Adipocyte (in vitro differentiated cells): ENCODE results near the gene FOXM1.

Experiments
- DNase-seq: peaks from one replicate; pipeline ENCODE4 v3.0.0-alpha.2; 2015; ENCODE audit warnings: low read depth
- H3K27me3 ChIP-seq: replicated peaks from 2 replicates; pipeline ENCODE4 v1.7.0; 2013; ENCODE audit warnings: mild to moderate bottlenecking, low read length, moderate library complexity; ENCODE audit not compliant: control insufficient read depth, insufficient read depth
- H3K36me3 ChIP-seq: 2 replicates; pipeline ENCODE4 v1.7.0; 2013; ENCODE audit warnings: low read length, mild to moderate bottlenecking, moderate library complexity; ENCODE audit not compliant: control insufficient read depth, insufficient read depth, severe bottlenecking
- H3K4me1 ChIP-seq: 2 replicates; pipeline ENCODE4 v1.7.0; 2013; ENCODE audit warnings: mild to moderate bottlenecking, low read length, moderate library complexity; ENCODE audit not compliant: control insufficient read depth, insufficient read depth
- H3K4me3 ChIP-seq: 2 replicates; pipeline ENCODE4 v1.7.0; 2013; ENCODE audit warnings: mild to moderate bottlenecking, low read length, moderate library complexity
- H3K9ac ChIP-seq: 2 replicates; pipeline ENCODE4 v1.7.0; 2013; ENCODE audit warnings: mild to moderate bottlenecking, low read length, moderate library complexity
- H3K9me3 ChIP-seq: 2 replicates; pipeline ENCODE4 v1.7.0; 2013; ENCODE audit warnings: mild to moderate bottlenecking, low read length, moderate library complexity; ENCODE audit not compliant: control insufficient read depth

FOXM1 gene

DNA sequence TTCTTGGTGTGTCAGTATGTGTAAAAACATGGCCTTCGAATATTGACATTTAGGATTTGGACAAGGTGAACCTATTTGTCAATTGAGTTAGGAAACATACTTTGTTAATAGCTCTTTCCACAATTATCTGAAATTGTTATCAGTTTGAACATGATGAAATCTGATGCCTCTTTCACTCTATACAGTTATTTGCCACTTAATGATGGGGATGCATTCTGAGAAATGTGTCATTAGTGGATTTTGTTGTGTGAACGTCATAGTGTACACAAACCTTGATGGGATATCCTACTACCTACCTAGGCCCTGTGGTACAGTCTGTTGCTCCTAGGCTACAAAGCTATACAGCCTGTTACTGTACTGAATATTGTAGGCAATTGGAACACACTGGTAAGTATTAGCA, 18.5 kb upstream of the FOXM1 start:
- H3K9ac ChIP-seq: peak overlapping the region; percentile 20
- H3K4me3 ChIP-seq: peak overlapping the region; percentile 2
- no peaks in the 10 kb centered on the region for H3K27me3 ChIP-seq
- no peaks in the 10 kb centered on the region for H3K36me3 ChIP-seq
- peaks cover 49% of the 10 kb centered on the region for H3K4me1 ChIP-seq
- H3K9me3 ChIP-seq: no peaks in the 10 kb centered on the region
- DNase-seq: no peak

DNA sequence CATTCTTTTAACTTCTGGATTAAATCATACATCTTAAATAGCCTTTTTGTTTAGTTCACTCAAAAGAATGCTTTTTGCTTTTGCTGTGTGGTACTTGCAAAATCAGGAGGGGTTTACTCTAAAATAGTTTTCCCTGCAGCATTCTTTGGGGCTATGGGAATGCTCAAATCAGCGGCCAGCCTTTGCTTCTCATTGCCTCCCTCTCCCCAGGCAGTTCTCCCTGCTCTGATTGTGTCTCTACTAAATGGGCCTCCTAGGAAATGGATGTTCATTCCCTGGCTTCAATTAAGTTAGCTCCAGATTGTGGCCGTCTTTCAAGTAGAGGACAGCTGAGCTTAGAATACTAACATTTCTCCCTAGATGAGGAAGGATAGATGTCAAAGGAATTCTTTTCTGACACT, 18.1 kb upstream of the FOXM1 start:
- Histone ChIP-seq H3K4me1 (peaks cover 51% of the 10 kb centered on the region), H3K9ac (peak overlapping the region; percentile 20), H3K36me3 (no peaks in the 10 kb centered on the region), H3K27me3 (no peaks in the 10 kb centered on the region), H3K4me3 (peak overlapping the region; percentile 24), H3K9me3 (no peaks in the 10 kb centered on the region)
- peak; percentile 59 for DNase-seq

DNA sequence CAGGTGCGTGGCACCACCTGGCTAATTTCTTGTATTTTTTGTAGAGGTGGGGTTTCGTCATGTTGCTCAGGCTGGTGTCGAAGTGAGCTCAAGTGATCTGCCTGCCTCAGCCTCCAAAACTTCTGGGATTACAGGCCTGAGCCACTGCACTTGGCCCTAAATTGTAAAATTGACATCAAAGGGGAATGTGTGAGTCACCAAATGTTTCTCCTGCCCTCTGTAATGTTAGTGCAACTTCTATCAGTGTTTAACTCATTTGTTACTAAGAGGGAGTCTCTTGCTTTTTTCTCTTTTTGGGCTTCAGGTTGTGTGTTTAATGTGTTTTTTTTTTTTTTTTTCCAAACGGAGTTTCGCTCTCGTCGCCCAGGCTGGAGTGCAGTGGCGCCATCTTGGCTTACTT, 16.0 kb upstream of the FOXM1 start:
- Histone ChIP-seq H3K9me3 (no peaks in the 10 kb centered on the region), H3K4me1 (peaks cover 52% of the 10 kb centered on the region), H3K4me3 (peak overlapping the region; percentile 91), H3K27me3 (no peaks in the 10 kb centered on the region), H3K36me3 (no peaks in the 10 kb centered on the region), H3K9ac (peak overlapping the region; percentile 52)
- peak; percentile 86 for DNase-seq

DNA sequence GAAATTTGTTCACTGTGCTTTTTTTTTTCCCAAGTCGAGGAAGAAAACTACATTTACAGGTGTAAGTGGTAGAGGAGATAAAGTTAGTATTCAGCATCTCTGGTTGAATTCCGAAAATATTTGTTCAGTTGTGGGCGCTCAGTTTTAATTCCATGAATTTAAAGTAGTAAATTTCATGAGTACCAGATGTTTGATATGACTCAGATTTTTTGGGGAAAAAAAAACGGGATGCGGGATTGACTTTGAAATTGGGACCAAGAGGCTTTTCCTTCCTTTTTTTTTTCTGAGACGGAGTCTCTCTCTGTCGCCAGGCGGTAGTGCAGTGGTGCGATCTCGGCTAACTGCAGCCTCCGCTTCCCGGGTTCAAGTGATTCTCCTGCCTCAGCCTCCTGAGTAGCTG, 15.3 kb upstream of the FOXM1 start:
- Histone ChIP-seq H3K9me3 (no peaks in the 10 kb centered on the region), H3K4me3 (peak overlapping the region; percentile 91), H3K9ac (peak overlapping the region; percentile 92), H3K36me3 (no peaks in the 10 kb centered on the region), H3K4me1 (peaks cover 52% of the 10 kb centered on the region), H3K27me3 (no peaks in the 10 kb centered on the region)
- DNase-seq: peak; percentile 50

DNA sequence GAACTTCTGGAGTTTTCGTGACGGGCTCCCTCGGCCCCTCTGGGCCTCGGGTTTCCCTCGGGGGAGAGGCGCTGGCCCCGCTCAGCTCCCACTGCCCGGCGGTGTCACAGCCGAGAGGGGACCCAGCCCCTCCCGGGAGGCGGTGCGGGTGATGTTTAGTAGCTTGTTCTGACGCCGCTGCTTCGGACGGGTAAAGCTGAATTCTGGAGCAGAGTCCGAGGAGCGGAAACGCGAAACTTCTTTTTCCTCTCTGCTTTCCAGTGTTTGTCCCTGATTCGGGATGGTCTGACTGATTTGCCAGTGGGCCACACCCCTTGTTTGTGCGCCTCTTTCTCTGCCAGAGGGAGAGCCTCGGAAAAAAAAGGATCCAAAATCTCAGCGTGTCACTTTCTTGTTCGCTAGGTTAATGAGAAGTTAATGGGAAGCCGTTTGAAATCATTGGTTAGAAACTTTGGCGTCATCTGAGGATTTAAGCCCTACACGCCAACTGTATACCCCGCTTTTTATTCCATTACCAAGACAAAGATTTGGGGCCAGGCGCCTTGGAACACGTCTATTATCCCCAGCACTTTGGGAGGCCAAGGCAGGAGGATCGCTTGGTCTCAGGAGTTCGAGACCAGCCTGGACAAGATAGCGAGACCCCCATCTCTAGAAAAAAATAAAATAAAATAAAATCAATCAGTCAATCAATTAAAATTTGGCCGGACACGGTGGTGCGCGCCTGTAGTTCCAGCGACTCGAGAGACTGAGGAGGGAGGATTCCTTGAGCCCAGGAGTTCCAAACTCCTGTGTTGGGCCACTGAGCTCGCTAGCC, 14.5 kb upstream of the FOXM1 start:
- no peaks in the 10 kb centered on the region for H3K27me3 ChIP-seq
- peaks cover 50% of the 10 kb centered on the region for H3K4me1 ChIP-seq
- H3K36me3 ChIP-seq: no peaks in the 10 kb centered on the region
- no peaks in the 10 kb centered on the region for H3K9me3 ChIP-seq
- H3K9ac ChIP-seq: peak overlapping the region; percentile 92
- peak; percentile 76 for DNase-seq
- H3K4me3 ChIP-seq: peak overlapping the region; percentile 91

DNA sequence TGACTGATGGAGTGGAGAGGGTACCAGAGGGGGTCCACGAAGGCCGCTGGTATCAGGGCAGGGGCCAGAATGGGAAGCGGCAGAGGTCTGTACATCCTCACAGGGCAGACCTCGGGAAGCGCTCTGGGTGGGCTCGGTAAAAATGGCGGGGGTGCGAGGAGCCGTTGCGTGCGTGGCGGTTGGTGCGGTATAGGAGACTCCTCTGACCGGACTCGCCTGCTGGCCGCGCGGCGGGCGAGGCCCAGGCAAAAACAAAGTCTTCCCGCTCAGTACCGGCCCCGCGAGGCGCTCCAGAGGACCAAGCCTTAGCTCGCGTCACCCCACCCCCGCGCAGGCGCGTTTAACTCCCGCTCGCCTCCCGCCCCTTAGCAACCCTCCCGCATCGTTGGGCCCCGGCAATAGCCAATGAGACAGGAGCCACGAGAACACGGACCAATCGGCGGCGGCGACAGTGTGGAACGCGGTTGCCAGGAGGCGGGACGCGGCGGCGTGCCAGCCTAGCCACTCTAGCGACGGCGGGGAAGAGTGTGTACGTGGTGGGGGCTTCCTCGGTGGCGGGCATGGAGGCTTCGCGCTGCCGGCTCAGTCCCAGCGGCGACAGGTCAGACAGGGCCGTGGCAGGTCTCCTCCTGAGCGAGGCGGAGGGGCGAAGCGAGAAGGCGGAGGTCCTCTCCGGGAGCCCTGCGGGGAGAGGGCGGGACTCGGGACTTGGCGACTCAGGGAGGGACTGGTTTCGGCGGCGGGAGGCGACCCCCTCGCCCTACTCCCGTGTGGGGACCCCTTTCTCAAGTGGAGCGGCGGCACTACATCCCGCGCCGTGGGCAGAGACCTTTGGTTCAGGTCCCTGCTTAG, 13.6 kb upstream of the FOXM1 start, which contains the start of gene TULP3:
Gene TULP3 (plus strand): TSS at position 504 of the 852 bp plus-strand sequence. CDS start 57 bp downstream, at position 561.
- H3K4me1 ChIP-seq: peaks cover 41% of the 10 kb centered on the region
- H3K9ac ChIP-seq: peak within 1 kb of the TSS; percentile 92
- H3K9me3 ChIP-seq: no peaks in the 10 kb centered on the region
- DNase-seq: peak; percentile 100
- no peaks in the 10 kb centered on the region for H3K27me3 ChIP-seq
- H3K36me3 ChIP-seq: no peaks in the 10 kb centered on the region
- peak within 1 kb of the TSS; percentile 91 for H3K4me3 ChIP-seq

DNA sequence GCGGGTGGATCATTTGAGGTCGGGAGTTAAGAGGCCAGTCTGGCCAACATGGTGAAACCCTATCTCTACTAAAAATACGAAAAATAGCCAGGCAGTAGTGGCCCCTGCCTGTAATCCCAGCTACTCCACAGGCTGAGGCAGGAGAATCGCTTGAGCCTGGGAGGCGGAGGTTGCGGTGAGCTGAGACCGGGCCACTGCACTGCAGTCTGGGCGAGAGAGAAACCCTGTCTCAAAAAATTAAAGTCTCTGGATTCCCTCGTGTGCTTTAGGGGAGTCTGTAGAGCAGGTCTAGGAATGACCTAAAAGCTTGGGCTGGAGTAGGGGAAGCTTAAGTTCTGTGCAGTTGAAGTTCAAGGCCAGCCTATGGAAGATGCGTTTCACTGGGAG, 13.0 kb upstream of the FOXM1 start:
- peak overlapping the region; percentile 92 for H3K9ac ChIP-seq
- no peak for DNase-seq
- H3K9me3 ChIP-seq: no peaks in the 10 kb centered on the region
- no peaks in the 10 kb centered on the region for H3K36me3 ChIP-seq
- peaks cover 35% of the 10 kb centered on the region for H3K4me1 ChIP-seq
- H3K27me3 ChIP-seq: no peaks in the 10 kb centered on the region
- H3K4me3 ChIP-seq: peak overlapping the region; percentile 91

DNA sequence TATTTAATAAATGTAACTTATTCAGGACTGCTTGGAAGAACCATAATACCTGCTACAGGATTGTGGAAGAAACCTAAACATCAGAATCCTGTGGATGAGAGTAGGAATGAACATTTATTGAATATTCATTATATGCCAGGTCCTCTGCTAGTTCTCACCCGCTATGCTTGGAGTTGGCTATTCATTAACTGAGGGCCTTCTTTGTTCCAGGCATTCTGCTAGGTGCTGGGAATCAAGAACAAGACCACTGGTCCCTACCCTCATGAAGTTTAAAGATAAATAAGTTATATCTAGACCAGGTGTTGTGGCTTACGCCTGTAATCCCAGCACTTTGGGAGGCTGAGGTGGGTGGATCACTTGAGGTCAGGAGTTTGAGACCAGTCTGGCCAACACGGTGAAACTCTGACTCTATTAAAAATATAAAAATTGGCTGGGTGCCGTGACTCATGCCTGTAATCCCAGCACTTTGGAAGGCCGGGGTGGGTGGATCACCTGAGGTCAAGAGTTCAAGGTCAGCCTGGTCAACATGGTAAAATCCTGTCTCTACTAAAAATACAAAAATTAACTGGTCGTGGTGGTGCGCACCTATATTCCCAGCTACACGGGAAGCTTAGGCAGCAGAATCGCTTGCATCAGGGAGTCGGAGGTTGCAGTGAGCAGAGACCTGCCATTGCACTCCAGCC, 9.9 kb upstream of the FOXM1 start:
- no peaks in the 10 kb centered on the region for H3K36me3 ChIP-seq
- no peak overlapping the region for H3K9ac ChIP-seq
- H3K9me3 ChIP-seq: no peaks in the 10 kb centered on the region
- no peak for DNase-seq
- no peak overlapping the region for H3K4me3 ChIP-seq
- H3K4me1 ChIP-seq: peaks cover 7% of the 10 kb centered on the region
- H3K27me3 ChIP-seq: no peaks in the 10 kb centered on the region

DNA sequence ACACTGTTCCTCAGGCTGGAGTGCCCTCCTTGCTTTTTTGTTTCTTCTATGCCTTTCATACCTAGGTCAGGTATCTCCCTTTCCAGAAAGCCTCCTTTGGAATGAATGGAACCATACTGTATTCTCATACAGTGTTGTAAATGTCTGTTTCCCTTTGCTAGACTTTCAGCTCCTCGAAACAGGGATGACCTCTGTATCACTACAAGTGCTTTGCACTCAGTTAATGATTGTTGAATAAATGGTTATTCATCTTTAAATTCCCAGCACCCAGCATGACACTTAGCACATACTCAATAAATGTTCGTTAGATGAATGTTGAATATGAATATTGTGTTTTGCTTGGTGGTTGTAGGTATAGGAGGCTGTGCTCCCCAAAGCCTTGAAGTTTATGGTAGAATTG, 7.8 kb upstream of the FOXM1 start:
- no peak overlapping the region for H3K9ac ChIP-seq
- no peaks in the 10 kb centered on the region for H3K9me3 ChIP-seq
- H3K4me3 ChIP-seq: no peak overlapping the region
- H3K36me3 ChIP-seq: no peaks in the 10 kb centered on the region
- no peak for DNase-seq
- no peaks in the 10 kb centered on the region for H3K27me3 ChIP-seq
- H3K4me1 ChIP-seq: no peaks in the 10 kb centered on the region

DNA sequence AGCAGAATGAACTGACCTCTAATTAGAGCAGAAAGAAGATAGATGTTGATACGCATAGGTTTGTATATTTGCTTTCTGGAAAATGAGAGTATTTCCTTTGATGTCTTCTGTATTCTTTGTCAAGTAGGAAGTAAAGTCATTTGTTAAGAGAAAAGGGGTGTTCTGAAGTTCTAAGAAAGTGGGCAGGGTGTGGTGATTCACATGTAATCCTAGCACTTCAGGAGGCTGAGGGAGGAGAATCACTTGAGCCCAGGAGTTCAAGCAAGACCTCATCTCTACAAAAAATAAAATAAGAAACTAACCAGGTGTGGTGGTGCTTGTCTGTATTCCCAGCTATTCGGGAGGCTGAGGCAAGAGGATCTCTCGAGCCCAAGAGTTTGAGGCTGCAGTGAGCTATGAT, 2.9 kb upstream of the FOXM1 start:
- Histone ChIP-seq H3K9me3 (no peaks in the 10 kb centered on the region), H3K4me3 (no peak overlapping the region), H3K9ac (no peak overlapping the region), H3K4me1 (peaks cover 18% of the 10 kb centered on the region), H3K36me3 (no peaks in the 10 kb centered on the region), H3K27me3 (no peaks in the 10 kb centered on the region)
- DNase-seq: no peak
